Measurements from ENCODE around the gene DCAF6. TPM values are rescaled to one million over a fixed set of nuclear protein-coding genes. Genes with fewer than 3 reads are reported as not detected.

Gene DCAF6
- total RNA-seq, 1 donor from 2014 or later: 9.8 TPM

- intact Hi-C loops (cut with DNase I): loop anchor here (5.0 kb wide), 1 partner anchor 232 kb away; no protein-coding TSS in a partner anchor
- DNase-seq (ENCODE audit: low spot score in 2 of 2): peak in 1 of 2 donors; percentile 57
- Histone ChIP-seq H3K4me3 (no peak overlapping the region), H3K27me3 (no peaks in the 10 kb centered on the region), H3K4me1 (peaks cover 6 to 19% of the 10 kb centered on the region in 2 donors), H3K36me3 (peaks cover 0 to 16% of the 10 kb centered on the region in 2 donors), H3K9me3 (no peaks in the 10 kb centered on the region), H3K27ac (no peak overlapping the region)
- TF ChIP-seq CTCF (IDR thresholded peaks at IDR 0.05): no peak
These were observed 153.9 kb downstream of the DCAF6 start for GRCh38 chr1:168090395-168090794.

GRCh38 chr1:168091063-168091462, 154.6 kb downstream of the DCAF6 start:
- H3K4me3 ChIP-seq: no peak overlapping the region
- peaks cover 0 to 18% of the 10 kb centered on the region in 2 donors for H3K36me3 ChIP-seq
- DNase-seq (ENCODE audit: low spot score in 2 of 2): peak in 1 of 2 donors; percentile 31
- intact Hi-C loops (cut with DNase I): loop anchor here (5.0 kb wide), 1 partner anchor 231 kb away; no protein-coding TSS in a partner anchor
- no peak overlapping the region for H3K27ac ChIP-seq
- peaks cover 4 to 14% of the 10 kb centered on the region in 2 donors for H3K4me1 ChIP-seq
- no peaks in the 10 kb centered on the region for H3K9me3 ChIP-seq
- no peaks in the 10 kb centered on the region for H3K27me3 ChIP-seq
- no peak for TF ChIP-seq CTCF (IDR thresholded peaks at IDR 0.05)

- Histone ChIP-seq H3K4me1 (peaks cover 0 to 5% of the 10 kb centered on the region in 2 donors), H3K36me3 (peaks cover 6 to 27% of the 10 kb centered on the region in 2 donors), H3K27ac (peak overlapping the region in 1 of 2 donors; percentile 16), H3K27me3 (no peaks in the 10 kb centered on the region), H3K4me3 (no peak overlapping the region), H3K9me3 (no peaks in the 10 kb centered on the region)
- no peak for TF ChIP-seq CTCF (IDR thresholded peaks at IDR 0.05)
- peak in 1 of 2 donors; percentile 61 for DNase-seq (ENCODE audit: low spot score in 2 of 2)
- intact Hi-C loops (cut with DNase I): loop anchor here (5.0 kb wide), 1 partner anchor 230 kb away; no protein-coding TSS in a partner anchor
These were observed 155.5 kb downstream of the DCAF6 start for GRCh38 chr1:168091720-168092550.

- DNase-seq (ENCODE audit: low spot score in 2 of 2): peak in 1 of 2 donors; percentile 63
- TF ChIP-seq CTCF (IDR thresholded peaks at IDR 0.05): peak in 2 of 3 experiments; percentile 35 to 50
- Histone ChIP-seq H3K27ac (peak overlapping the region in 1 of 2 donors; percentile 16), H3K4me3 (no peak overlapping the region), H3K27me3 (no peaks in the 10 kb centered on the region), H3K9me3 (no peaks in the 10 kb centered on the region), H3K36me3 (peaks cover 6 to 33% of the 10 kb centered on the region in 2 donors), H3K4me1 (peaks cover 0 to 5% of the 10 kb centered on the region in 2 donors)
- intact Hi-C loops (cut with DNase I): loop anchor here (5.0 kb wide), 1 partner anchor 230 kb away; no protein-coding TSS in a partner anchor
These were observed 156.3 kb downstream of the DCAF6 start for GRCh38 chr1:168092566-168093355.

- no peak for TF ChIP-seq CTCF (IDR thresholded peaks at IDR 0.05)
- peaks cover 6 to 33% of the 10 kb centered on the region in 2 donors for H3K36me3 ChIP-seq
- H3K27ac ChIP-seq: no peak overlapping the region
- intact Hi-C loops (cut with DNase I): loop anchor here (5.0 kb wide), 1 partner anchor 229 kb away; no protein-coding TSS in a partner anchor
- H3K4me3 ChIP-seq: no peak overlapping the region
- H3K4me1 ChIP-seq: peaks cover 0 to 5% of the 10 kb centered on the region in 2 donors
- no peaks in the 10 kb centered on the region for H3K9me3 ChIP-seq
- peak in 1 of 2 donors; percentile 49 for DNase-seq (ENCODE audit: low spot score in 2 of 2)
- no peaks in the 10 kb centered on the region for H3K27me3 ChIP-seq
These were observed 157.1 kb downstream of the DCAF6 start for GRCh38 chr1:168093616-168094015.
